Activated CD4-positive, alpha-beta T cell treated with anti-CD3 and anti-CD28 coated beads, Interleukin-2, amount 50 U/mL, for 1 hour (primary cell): ENCODE results near the gene PKNOX2.

ENCODE experiments used
- DNase-seq: peaks from one replicate; pipeline ENCODE4 v3.0.0-alpha.2; 2020

The PKNOX2 gene

GRCh38 chr11:125320347-125321076 is 156.0 kb downstream of the PKNOX2 start:
- DNase-seq: no peak

DNA sequence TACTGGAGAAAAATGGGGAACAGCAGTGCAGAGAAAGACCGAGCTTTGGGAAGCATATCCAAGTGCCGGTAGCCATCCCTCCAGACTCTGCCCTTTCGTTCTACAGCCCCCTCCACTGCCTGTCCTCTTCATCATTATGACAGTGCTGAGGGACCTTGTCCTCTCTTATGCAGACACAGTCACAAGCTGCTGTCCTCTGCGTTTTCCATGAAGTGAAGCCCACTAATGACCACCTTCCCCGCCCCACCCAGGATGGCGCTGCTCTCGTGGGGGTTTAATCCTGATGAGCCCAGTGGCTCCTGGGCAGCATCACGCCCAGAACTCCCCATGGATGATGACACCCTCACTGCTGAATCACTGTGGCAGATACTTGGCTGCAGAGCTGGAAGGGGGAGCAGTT is 157.7 kb downstream of the PKNOX2 start:
- DNase-seq: no peak

- no peak for DNase-seq
These were observed 160.6 kb downstream of the PKNOX2 start for GRCh38 chr11:125325196-125325595.

- DNase-seq: no peak
These were observed 161.6 kb downstream of the PKNOX2 start for GRCh38 chr11:125326126-125326525.

- DNase-seq: no peak
These were observed 163.1 kb downstream of the PKNOX2 start for GRCh38 chr11:125327518-125328224.

DNA sequence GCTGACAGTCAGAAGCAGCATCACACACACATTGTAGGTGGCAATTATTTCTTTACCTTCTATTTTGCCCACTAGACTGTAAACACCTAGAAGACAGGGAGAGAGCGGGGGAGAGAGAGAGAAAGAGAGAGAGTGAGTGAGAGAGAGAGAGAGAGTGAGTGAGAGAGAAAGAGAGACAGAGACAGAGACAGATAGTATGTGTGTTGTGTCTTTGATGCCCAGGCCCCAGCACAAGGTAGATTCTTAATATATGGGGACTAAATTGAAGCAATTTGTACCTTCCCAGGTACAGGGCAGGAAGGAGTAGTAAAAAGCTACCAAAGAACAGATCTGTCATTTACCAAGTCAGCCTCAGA is 163.7 kb downstream of the PKNOX2 start:
- DNase-seq: no peak

DNA sequence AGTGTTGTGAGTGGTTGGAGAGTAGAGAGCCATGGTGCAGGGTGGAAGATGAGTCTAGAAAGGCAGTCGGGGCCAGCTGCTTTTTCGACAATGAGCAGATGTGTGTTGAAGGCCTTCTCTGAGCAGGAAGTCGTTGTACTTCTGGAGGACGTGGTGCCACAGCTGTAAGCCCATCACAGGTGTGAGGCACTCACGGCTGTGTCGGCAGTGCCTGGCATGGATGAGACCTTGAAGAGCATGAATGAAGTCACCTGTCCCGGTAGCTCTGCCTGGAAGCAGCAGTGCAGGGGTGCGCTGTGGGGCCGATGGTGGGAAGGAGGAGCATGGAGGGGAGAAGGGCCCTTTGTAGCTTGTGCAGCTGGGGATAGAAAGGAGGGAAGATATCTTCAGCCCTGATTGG is 165.2 kb downstream of the PKNOX2 start:
- DNase-seq: no peak

GRCh38 chr11:125330462-125331325 is 166.1 kb downstream of the PKNOX2 start:
- no peak for DNase-seq

- no peak for DNase-seq
These were observed 166.9 kb downstream of the PKNOX2 start for GRCh38 chr11:125331357-125332035.

GRCh38 chr11:125332821-125333220 is 168.3 kb downstream of the PKNOX2 start:
- DNase-seq: no peak

DNA sequence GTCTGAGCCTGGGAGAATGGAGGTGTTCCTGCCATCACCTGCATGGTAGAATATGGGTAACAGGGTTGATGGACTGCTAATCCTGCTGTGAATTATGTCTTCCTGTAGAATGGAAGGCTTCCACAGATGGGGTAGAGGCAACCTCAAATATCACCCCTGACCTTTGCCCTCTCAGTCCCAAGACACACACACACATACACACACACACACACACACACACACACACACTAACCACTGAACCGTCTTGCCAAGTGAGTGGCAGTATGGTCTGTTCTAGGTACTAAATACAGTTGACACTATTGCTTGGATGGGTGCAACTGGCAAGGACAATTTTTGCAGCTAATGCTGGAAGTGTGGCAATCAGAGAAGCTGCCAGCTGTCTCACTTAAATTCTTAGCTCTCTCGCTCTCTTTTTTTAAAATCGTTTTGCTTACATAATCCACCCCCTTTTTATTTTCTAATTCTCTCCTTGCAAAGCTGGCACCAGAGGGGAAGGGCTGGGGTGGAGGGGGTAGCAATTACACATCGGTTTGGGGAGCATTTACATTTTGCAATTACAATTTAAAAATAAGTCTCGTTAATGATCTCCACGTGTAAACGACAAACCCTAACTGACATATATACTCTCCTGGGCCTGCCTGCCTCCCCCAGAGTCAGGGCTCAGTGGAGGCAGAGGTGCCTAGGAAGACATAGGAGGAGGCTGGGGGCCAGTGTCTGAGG is 169.0 kb downstream of the PKNOX2 start:
- no peak for DNase-seq

- no peak for DNase-seq
These were observed 170.6 kb downstream of the PKNOX2 start for GRCh38 chr11:125335106-125335505.

GRCh38 chr11:125337836-125338834 is 173.6 kb downstream of the PKNOX2 start:
- no peak for DNase-seq

GRCh38 chr11:125338886-125339811 is 174.6 kb downstream of the PKNOX2 start:
- no peak for DNase-seq

- no peak for DNase-seq
These were observed 177.1 kb downstream of the PKNOX2 start for GRCh38 chr11:125341676-125342075.

DNA sequence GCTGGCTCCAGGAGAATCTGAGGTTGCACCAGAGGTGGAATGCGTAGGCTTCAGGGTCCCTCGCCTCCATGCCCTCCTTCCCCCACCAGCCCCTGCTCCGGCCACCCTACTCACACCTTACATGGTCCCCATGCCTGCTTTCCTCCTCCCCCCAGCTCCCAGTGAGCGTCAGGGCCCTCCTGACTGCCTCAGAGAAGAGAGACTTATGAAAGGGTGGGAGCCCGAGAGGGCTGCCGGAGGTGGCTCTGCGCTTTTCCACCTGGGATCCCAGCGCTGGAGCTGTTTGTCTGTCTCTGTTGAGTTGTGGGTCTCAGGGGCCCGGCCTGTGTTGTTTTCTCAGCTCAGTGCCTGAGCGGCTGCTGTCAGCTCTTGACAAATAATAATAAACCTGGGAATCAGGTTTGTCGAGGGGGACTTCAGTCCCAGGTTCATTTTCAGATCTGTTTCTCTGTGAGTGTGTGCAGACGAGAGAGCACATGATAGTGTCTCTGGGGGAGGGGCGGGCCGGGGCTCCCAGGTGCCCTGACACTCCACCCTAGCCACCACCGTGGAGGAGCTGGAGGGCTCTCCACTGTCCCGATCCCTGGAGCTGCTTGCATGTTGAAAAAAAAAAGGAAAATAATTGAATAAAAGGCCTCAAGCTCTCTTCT is 177.9 kb downstream of the PKNOX2 start:
- DNase-seq: no peak

GRCh38 chr11:125343086-125343717 is 178.7 kb downstream of the PKNOX2 start:
- DNase-seq: no peak

- no peak for DNase-seq
These were observed 179.2 kb downstream of the PKNOX2 start for GRCh38 chr11:125343718-125344131.
